ENCODE measurements around the gene SYF2.

DNA sequence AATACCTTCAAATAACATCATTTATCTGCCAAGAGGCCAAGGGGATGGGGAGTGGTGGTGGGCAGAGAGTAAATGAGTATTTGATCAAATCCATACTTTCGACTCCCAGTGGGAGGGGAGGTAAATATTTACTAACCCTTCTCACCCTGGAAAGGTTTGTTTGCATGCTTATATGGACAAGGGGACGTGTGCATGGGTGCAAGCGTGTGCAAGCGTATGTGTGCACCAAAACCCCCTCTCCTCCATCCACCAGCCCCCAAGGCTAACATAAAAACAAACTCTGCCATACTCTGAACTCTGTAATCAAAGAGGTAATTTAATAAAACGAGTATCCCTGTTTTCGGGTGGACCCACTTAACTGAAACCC is 58.0 kb downstream of the SYF2 start:
- no peak for TF ChIP-seq POLR2A (IDR thresholded peaks at IDR 0.05; ENCODE audit: low read depth, low read length)
- TF ChIP-seq, protein P1, sequence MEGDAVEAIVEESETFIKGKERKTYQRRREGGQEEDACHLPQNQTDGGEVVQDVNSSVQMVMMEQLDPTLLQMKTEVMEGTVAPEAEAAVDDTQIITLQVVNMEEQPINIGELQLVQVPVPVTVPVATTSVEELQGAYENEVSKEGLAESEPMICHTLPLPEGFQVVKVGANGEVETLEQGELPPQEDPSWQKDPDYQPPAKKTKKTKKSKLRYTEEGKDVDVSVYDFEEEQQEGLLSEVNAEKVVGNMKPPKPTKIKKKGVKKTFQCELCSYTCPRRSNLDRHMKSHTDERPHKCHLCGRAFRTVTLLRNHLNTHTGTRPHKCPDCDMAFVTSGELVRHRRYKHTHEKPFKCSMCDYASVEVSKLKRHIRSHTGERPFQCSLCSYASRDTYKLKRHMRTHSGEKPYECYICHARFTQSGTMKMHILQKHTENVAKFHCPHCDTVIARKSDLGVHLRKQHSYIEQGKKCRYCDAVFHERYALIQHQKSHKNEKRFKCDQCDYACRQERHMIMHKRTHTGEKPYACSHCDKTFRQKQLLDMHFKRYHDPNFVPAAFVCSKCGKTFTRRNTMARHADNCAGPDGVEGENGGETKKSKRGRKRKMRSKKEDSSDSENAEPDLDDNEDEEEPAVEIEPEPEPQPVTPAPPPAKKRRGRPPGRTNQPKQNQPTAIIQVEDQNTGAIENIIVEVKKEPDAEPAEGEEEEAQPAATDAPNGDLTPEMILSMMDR (IDR thresholded peaks at IDR 0.05; ENCODE audit: extremely low read depth in 1 of 2, insufficient read depth in 1 of 2, low read depth in 1 of 2, low read length in 2 of 2) = no peak
